ENCODE measurements around the gene PPP3CA.

The PPP3CA gene

DNA sequence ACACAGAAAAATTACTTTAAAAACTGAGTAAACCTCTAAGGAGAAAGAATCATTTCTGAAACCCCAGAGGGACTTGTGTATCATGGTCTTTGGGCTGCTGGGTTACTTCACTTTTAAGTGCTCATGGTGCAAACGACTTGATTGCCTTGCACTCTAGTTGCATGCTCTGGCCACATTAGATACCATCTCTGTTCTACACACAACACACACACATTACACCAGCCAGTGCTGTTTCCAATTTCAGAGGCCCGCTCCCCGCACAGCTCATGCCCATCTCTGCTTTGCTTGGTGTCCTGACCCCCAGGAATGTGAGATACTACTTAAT, 2.1 kb downstream of the PPP3CA start:
- H3K36me3 ChIP-seq (ENCODE audit: insufficient read depth, low read length), result no peaks in the 10 kb centered on the region
- H3K4me3 ChIP-seq, result peak overlapping the region; percentile 99
- no peak for TF ChIP-seq EZH2 (IDR thresholded peaks at IDR 0.05)
- TF ChIP-seq FOXP2 (optimal IDR thresholded peaks at IDR 0.05; ENCODE audit: control extremely low read depth, extremely low read length, insufficient read depth), result no peak
- TF ChIP-seq POLR2AphosphoS5 (IDR thresholded peaks at IDR 0.05; ENCODE audit: borderline replicate concordance, low read depth, low read length), result no peak
- DNase-seq (ENCODE audit: low read depth, low spot score), result no peak
- no peaks in the 10 kb centered on the region for H3K9me3 ChIP-seq (ENCODE audit: low read depth, low read length)
- H3K27ac ChIP-seq, result 0 out of 2 replicates have a peak overlapping the region, but pooled peaks have one; percentile 7
- no peak overlapping the region for H3K9ac ChIP-seq (ENCODE audit: insufficient read length)

DNA sequence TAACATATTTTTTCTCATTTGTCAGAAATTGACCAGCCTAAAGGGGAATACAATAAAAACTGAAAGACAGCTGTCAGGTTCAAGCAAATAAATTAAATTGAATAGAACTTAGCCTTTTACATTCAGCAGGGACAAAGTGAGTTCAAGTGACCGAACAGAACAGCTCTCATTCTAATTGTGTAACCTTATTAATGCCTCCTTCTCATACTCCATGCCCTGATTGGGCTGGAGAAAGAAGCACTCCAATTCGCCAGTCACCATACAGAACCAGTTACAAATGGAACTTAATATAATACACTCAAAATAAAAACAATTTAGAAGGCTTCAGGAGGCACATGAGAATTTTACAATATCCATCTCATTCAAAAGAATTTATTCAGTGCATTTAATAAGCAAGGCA, 8.0 kb downstream of the PPP3CA start:
- Histone ChIP-seq H3K9me3 (ENCODE audit: low read depth, low read length) (no peaks in the 10 kb centered on the region), H3K9ac (ENCODE audit: insufficient read length) (no peak overlapping the region), H3K27ac (no peak overlapping the region), H3K36me3 (ENCODE audit: insufficient read depth, low read length) (no peaks in the 10 kb centered on the region), H3K4me3 (no peak overlapping the region)
- DNase-seq (ENCODE audit: low read depth, low spot score), result no peak
- TF ChIP-seq FOXP2 (optimal IDR thresholded peaks at IDR 0.05; ENCODE audit: control extremely low read depth, extremely low read length, insufficient read depth), result no peak
- no peak for TF ChIP-seq POLR2AphosphoS5 (IDR thresholded peaks at IDR 0.05; ENCODE audit: borderline replicate concordance, low read depth, low read length)

- Histone ChIP-seq H3K27ac (no peak overlapping the region), H3K4me3 (no peak overlapping the region), H3K9ac (ENCODE audit: insufficient read length) (no peak overlapping the region), H3K9me3 (ENCODE audit: low read depth, low read length) (no peaks in the 10 kb centered on the region), H3K36me3 (ENCODE audit: insufficient read depth, low read length) (no peaks in the 10 kb centered on the region)
- TF ChIP-seq EZH2 (IDR thresholded peaks at IDR 0.05) (no peak), POLR2AphosphoS5 (IDR thresholded peaks at IDR 0.05; ENCODE audit: borderline replicate concordance, low read depth, low read length) (no peak), FOXP2 (optimal IDR thresholded peaks at IDR 0.05; ENCODE audit: control extremely low read depth, extremely low read length, insufficient read depth) (no peak)
- DNase-seq (ENCODE audit: low read depth, low spot score), result no peak
Observed at GRCh38 chr4:101337688-101338087, 9.6 kb downstream of the PPP3CA start.

- H3K27ac ChIP-seq, result no peak overlapping the region
- no peak for TF ChIP-seq POLR2AphosphoS5 (IDR thresholded peaks at IDR 0.05; ENCODE audit: borderline replicate concordance, low read depth, low read length)
- no peak for TF ChIP-seq EZH2 (IDR thresholded peaks at IDR 0.05)
- TF ChIP-seq FOXP2 (optimal IDR thresholded peaks at IDR 0.05; ENCODE audit: control extremely low read depth, extremely low read length, insufficient read depth), result no peak
- no peak overlapping the region for H3K9ac ChIP-seq (ENCODE audit: insufficient read length)
- DNase-seq (ENCODE audit: low read depth, low spot score), result no peak
- no peak overlapping the region for H3K4me3 ChIP-seq
- H3K36me3 ChIP-seq (ENCODE audit: insufficient read depth, low read length), result no peaks in the 10 kb centered on the region
- no peaks in the 10 kb centered on the region for H3K9me3 ChIP-seq (ENCODE audit: low read depth, low read length)
Observed at GRCh38 chr4:101334963-101335572, 12.3 kb downstream of the PPP3CA start.

GRCh38 chr4:101332424-101332823, 14.9 kb downstream of the PPP3CA start:
- Histone ChIP-seq H3K4me3 (no peak overlapping the region), H3K9ac (ENCODE audit: insufficient read length) (no peak overlapping the region), H3K9me3 (ENCODE audit: low read depth, low read length) (no peaks in the 10 kb centered on the region), H3K27ac (no peak overlapping the region), H3K36me3 (ENCODE audit: insufficient read depth, low read length) (no peaks in the 10 kb centered on the region)
- no peak for DNase-seq (ENCODE audit: low read depth, low spot score)
- TF ChIP-seq POLR2AphosphoS5 (IDR thresholded peaks at IDR 0.05; ENCODE audit: borderline replicate concordance, low read depth, low read length) (no peak), FOXP2 (optimal IDR thresholded peaks at IDR 0.05; ENCODE audit: control extremely low read depth, extremely low read length, insufficient read depth) (no peak), EZH2 (IDR thresholded peaks at IDR 0.05) (no peak)

DNA sequence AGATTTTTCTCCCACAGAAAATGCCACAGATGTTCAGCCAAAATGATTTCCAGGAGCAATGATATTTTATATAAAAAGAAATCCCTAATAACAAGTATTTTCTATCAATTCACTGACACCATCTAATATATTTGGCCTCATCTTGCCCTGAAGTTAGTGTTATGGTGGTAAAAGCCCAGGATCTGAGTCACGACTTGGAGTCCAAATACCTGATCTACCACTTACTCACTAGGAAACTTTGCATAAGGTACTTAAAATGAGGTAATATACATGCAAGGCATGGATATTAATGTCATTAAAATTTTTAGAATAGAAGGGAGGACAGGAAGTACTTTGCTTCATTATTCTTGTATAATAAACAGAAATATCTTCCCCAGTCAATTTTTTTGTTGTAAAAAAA, 16.3 kb downstream of the PPP3CA start:
- no peak for TF ChIP-seq POLR2AphosphoS5 (IDR thresholded peaks at IDR 0.05; ENCODE audit: borderline replicate concordance, low read depth, low read length)
- TF ChIP-seq FOXP2 (optimal IDR thresholded peaks at IDR 0.05; ENCODE audit: control extremely low read depth, extremely low read length, insufficient read depth), result no peak
- no peak for TF ChIP-seq EZH2 (IDR thresholded peaks at IDR 0.05)
- Histone ChIP-seq H3K27ac (peak overlapping the region; percentile 44), H3K36me3 (ENCODE audit: insufficient read depth, low read length) (no peaks in the 10 kb centered on the region), H3K9me3 (ENCODE audit: low read depth, low read length) (no peaks in the 10 kb centered on the region), H3K9ac (ENCODE audit: insufficient read length) (no peak overlapping the region), H3K4me3 (no peak overlapping the region)
- no peak for DNase-seq (ENCODE audit: low read depth, low spot score)

GRCh38 chr4:101329592-101329991, 17.7 kb downstream of the PPP3CA start:
- Histone ChIP-seq H3K4me3 (no peak overlapping the region), H3K27ac (no peak overlapping the region), H3K9ac (ENCODE audit: insufficient read length) (no peak overlapping the region), H3K9me3 (ENCODE audit: low read depth, low read length) (no peaks in the 10 kb centered on the region), H3K36me3 (ENCODE audit: insufficient read depth, low read length) (no peaks in the 10 kb centered on the region)
- DNase-seq (ENCODE audit: low read depth, low spot score), result no peak
- TF ChIP-seq POLR2AphosphoS5 (IDR thresholded peaks at IDR 0.05; ENCODE audit: borderline replicate concordance, low read depth, low read length) (no peak), FOXP2 (optimal IDR thresholded peaks at IDR 0.05; ENCODE audit: control extremely low read depth, extremely low read length, insufficient read depth) (no peak), EZH2 (IDR thresholded peaks at IDR 0.05) (no peak)

GRCh38 chr4:101328063-101328602, 19.2 kb downstream of the PPP3CA start:
- no peaks in the 10 kb centered on the region for H3K36me3 ChIP-seq (ENCODE audit: insufficient read depth, low read length)
- peak overlapping the region; percentile 98 for H3K27ac ChIP-seq
- DNase-seq (ENCODE audit: low read depth, low spot score), result no peak
- H3K4me3 ChIP-seq, result peak overlapping the region; percentile 27; the same call in 1 of the 2 replicates
- TF ChIP-seq EZH2 (IDR thresholded peaks at IDR 0.05) (no peak), POLR2AphosphoS5 (IDR thresholded peaks at IDR 0.05; ENCODE audit: borderline replicate concordance, low read depth, low read length) (no peak), FOXP2 (optimal IDR thresholded peaks at IDR 0.05; ENCODE audit: control extremely low read depth, extremely low read length, insufficient read depth) (no peak)
- H3K9me3 ChIP-seq (ENCODE audit: low read depth, low read length), result no peaks in the 10 kb centered on the region
- peak overlapping the region; percentile 37 for H3K9ac ChIP-seq (ENCODE audit: insufficient read length)

DNA sequence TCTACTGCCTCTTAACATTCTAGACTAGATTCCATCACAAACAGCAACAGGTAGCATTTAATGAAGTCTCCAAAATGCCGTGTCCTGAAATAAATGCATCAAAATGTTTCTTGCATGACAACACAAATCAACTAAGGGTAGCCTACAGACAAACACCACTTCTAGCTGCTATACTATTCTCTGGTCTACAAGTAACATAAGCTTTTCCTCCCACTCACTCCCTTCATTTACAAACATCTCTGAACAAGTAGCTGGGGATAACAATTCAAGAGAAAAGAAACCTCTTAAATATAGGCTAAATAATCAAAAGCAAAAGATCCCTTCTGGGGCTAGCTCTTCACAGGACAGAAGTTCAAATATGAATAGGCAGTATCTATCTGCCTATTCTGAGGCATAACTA, 20.8 kb downstream of the PPP3CA start:
- peak overlapping the region; percentile 37 for H3K9ac ChIP-seq (ENCODE audit: insufficient read length)
- TF ChIP-seq FOXP2 (optimal IDR thresholded peaks at IDR 0.05; ENCODE audit: control extremely low read depth, extremely low read length, insufficient read depth), result no peak
- TF ChIP-seq POLR2AphosphoS5 (IDR thresholded peaks at IDR 0.05; ENCODE audit: borderline replicate concordance, low read depth, low read length), result no peak
- no peak for TF ChIP-seq EZH2 (IDR thresholded peaks at IDR 0.05)
- no peak for DNase-seq (ENCODE audit: low read depth, low spot score)
- no peaks in the 10 kb centered on the region for H3K9me3 ChIP-seq (ENCODE audit: low read depth, low read length)
- H3K4me3 ChIP-seq, result peak overlapping the region; percentile 27
- H3K36me3 ChIP-seq (ENCODE audit: insufficient read depth, low read length), result no peaks in the 10 kb centered on the region
- H3K27ac ChIP-seq, result peak overlapping the region; percentile 98

Measured in SK-N-MC (cell line).